Caki2 (cell line): ENCODE measurements around the gene EIF3F. TPM values are rescaled to one million over a fixed set of nuclear protein-coding genes. Genes with fewer than 3 reads are reported as not detected.

Experiments used
- DNase-seq: peaks from one replicate; pipeline ENCODE4 v3.0.0-alpha.2; 2015; ENCODE audit warnings: low read depth
- in situ Hi-C: cut with HindIII; loops from 2 replicates; pipeline ENCODE4 v1.10.0; 2016; ENCODE audit warnings: low sequenced_read_pairs, low pct_unique_long_range_greater_than_20kb, mixed read lengths
- total RNA-seq: library from RNA; depleted of rRNA; stranded (reverse); fragments of >200 nt; shearing (Covaris generic); gene quantifications from 2 replicates; pipeline ENCODE4 v1.2.3, GENCODE V29; 2014; ENCODE audit warnings: low replicate concordance; rRNA removed

Gene EIF3F, protein sequence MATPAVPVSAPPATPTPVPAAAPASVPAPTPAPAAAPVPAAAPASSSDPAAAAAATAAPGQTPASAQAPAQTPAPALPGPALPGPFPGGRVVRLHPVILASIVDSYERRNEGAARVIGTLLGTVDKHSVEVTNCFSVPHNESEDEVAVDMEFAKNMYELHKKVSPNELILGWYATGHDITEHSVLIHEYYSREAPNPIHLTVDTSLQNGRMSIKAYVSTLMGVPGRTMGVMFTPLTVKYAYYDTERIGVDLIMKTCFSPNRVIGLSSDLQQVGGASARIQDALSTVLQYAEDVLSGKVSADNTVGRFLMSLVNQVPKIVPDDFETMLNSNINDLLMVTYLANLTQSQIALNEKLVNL
- 362 and 393 TPM in 2 replicates for total RNA-seq

DNA sequence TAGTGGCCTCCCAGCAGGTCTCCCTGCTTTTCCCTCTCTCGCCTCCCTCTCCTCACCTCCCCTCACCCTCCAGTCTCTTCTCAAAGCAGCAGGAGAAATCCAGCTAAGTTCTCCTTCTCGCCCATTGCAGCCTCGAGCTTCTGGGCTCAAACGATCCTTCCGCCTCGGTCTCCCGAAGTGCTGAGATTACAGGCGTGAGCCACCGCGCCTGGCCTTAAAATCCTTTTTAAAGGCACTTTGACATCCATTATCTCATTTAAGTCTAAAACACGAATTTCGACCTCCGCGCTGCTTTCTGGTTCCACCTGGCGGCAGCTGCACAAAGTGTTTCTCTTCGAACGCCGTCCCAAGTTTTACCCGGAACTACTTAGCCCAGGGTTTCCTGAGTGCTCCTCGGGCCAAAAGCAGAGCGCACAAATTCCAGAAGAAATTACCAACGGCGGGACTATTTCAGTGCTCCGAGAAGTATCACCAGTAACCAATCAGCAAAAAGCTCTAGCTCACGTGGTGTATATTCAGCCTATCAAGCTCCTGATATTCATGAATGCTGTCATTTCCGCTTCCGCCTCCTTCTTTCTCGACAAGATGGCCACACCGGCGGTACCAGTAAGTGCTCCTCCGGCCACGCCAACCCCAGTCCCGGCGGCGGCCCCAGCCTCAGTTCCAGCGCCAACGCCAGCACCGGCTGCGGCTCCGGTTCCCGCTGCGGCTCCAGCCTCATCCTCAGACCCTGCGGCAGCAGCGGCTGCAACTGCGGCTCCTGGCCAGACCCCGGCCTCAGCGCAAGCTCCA lies at the start of gene EIF3F:
Gene EIF3F (plus strand): TSS at position 570 of the 792 bp plus-strand sequence. CDS start 16 bp downstream, at position 586.
- DNase-seq: peak; percentile 96
- in situ Hi-C loops: no loop called here

DNA sequence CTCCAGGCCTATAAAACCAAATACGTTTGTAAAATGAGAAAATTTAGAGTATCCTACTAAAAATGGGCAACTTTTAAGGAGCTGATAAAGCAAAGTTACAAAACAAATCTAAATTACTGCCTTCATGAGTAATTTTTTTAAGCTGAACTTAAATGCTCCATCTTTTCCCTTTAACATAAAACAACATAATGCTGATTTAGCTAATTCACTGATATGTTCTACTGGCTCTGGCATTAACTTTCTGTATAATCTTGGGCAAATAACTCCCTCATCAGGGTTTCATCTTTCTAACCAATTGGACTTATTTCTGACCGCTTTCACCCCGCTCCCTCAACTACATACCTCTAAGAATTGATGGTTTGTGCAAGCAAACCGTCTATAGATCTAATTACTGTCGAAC lies 46.0 kb upstream of the EIF3F start:
- no peak for DNase-seq
- in situ Hi-C loops: no loop called here

DNA sequence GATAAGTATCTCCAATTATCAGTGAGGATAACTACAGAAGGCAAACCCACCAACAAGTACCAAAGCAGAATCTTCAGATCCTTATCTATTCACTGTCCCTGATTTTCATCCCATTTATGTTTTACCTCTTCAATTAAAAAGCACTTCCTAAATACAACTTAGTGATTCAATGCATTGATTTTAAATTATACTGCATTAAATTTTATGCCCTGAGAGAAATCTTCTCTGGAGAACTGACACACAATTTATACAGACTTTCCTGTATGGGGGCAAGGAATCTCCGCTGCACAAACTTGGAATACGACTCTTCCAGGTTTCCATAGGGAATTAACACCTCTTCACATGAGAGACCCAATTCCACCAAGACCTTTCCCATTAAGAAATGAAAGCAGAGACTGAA lies 45.5 kb upstream of the EIF3F start, which contains the start of gene OR10A3:
Gene OR10A3 (minus strand): TSS at position 101 of the 400 bp plus-strand sequence. CDS start 2,188 bp downstream, outside the sequence.
- no peak for DNase-seq
- in situ Hi-C loops: no loop called here

DNA sequence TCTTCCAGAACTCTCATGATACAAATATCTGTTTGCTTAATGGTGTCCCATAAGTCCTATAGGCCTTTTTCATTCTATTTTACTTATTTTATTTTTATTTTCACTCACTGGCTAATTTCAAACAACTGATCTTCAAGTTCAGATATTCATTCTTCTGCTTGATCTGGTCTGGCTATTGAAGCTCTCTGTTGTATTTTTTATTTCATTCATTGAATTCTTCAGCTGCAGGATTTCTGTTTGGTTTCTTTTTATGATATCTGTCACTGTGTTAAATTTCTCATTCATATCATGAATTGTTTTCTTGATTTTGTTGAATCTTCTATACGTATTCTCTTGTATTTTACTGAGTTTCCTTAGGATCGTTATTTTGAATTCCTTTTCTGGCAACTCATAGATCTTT lies 43.0 kb upstream of the EIF3F start:
- in situ Hi-C loops: no loop called here
- DNase-seq: no peak

DNA sequence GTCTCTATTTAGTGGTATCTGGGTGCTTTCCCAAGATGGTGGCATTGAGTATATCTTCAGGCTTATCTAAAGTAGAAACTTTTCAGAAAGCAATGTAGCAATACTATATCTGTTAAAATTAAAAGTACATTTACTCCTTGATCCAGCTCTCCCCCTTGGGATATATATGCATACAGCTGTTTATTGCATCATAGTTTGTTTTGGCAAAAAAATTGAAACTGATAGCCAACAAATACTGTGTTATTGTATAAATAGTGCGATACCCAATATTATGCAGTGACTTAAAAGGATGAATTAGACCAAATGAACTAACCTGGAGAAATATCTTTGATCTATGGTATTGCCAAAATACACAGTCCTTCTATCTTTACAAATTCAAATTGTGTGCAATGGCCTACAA lies 37.2 kb upstream of the EIF3F start:
- in situ Hi-C loops: no loop called here

DNA sequence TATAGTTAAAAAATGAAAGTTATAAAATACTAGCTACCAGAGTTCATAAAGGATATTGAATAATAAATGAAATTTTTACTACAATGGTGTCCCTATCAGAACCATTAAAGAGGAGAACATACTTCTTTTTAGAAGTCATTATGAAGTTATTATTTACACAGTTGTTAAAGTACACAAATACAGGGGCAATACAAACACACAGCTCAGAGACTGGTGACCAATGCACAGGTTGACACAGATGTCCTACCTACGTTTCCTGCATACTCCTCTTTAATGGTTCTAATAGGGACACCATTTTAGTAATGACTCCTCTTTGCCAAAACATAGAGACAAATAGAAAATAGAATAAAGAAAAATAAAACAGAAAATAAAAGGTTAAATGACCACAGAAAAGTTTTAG lies 31.9 kb upstream of the EIF3F start:
- no peak for DNase-seq
- in situ Hi-C loops: no loop called here

More for the DNA sequence above, 37.2 kb upstream of the EIF3F start:
- no peak for DNase-seq

DNA sequence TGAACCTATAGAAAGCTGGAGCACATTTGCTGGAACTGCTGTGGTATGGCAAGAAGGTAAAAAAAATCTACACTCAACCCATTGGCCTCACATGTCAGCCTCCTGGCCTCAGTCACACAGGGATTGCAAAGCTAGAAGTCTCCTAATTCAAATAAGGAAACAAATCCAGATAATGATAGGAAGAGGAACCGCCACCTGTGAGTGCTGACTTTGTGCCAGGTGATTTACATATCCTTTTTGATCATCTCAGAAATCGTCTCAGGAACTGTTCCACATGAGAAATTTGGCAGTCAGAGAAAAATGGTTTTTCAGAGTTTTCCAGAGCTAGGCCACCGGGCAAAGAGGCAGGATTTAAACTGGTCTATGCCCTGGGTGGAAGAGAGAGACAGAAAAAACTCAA lies 22.9 kb upstream of the EIF3F start:
- DNase-seq: no peak
- in situ Hi-C loops: no loop called here

DNA sequence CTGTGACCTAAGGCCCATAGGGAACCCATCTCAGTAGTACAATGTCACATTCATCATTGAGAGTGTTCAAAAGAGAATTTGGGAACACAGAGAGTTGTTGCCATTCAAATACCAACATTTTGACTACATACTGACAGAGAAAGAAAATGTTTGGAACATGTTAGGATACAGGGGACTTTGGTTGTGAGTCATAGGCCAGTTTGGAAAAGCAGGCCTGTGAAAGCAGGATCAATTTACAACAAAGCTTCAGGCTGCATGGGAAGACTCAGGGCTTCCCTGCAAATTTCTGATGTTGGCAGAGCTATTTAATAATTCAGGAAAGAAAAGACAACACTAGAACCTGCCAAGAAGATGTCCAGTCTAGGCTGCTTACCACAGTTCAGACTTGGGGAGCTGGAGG lies 22.3 kb upstream of the EIF3F start:
- DNase-seq: no peak
- in situ Hi-C loops: no loop called here

DNA sequence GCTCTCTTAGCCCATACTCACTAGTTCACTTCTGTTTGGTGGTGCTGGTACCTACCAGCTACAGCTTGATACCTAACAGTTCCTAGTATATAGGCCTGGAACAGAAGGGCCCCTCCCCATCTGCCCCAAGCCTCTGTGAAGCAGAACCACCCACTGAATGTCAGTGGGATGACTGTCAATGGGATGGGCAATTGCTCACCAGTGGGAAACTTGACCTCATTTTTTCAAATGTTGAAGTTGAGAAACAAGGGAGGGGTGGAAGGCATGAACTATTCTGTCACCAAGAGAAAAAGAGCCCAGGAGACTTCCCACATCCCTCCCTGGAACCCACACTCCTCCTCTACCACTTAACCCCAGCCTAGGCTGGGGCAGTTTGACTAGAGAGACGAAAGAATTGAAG lies 21.8 kb upstream of the EIF3F start, which contains the start of gene NLRP10:
Gene NLRP10 (minus strand): TSS at position 62 of the 400 bp plus-strand sequence. CDS start 1,952 bp downstream, outside the sequence.
- DNase-seq: no peak
- in situ Hi-C loops: no loop called here

DNA sequence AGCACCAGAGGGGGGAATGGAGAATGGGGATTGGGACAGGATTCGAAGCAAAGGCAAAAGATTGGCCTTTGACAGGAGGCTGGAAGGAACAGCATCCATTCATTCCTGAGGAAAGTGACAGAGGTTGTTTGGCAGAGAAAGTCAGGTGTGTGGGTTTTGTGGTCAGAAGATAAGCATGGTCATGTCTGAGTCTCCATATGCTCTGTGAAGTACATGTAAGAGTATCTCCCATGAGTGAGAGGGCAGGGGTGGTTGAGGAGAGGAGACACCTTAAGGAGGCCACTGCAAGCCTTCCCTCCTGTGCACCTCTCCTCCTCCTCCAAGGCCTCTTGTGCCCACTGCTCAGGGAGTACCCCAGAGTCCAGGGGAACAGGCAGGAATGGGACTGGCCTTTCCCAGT lies 20.0 kb upstream of the EIF3F start:
- in situ Hi-C loops: no loop called here
- DNase-seq: no peak

DNA sequence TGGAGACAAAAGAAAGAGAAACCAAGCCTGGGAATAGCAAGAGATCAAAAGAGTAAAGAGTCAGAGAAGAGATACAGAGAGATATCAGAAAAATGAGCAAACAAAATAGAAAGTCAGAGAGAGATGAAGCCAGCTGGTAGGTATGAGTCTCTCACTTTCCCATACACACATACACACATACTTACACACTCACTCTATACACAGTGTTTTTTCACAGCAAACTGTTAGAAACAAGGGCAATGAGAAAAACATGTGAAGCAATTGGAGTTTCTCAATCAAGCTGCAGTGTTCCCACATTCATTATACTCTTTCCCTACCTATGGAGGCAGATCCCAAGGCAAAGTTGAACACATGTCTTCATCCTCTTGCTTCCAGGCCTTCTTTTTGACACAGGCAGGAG lies 19.3 kb upstream of the EIF3F start:
- in situ Hi-C loops: no loop called here
- no peak for DNase-seq

DNA sequence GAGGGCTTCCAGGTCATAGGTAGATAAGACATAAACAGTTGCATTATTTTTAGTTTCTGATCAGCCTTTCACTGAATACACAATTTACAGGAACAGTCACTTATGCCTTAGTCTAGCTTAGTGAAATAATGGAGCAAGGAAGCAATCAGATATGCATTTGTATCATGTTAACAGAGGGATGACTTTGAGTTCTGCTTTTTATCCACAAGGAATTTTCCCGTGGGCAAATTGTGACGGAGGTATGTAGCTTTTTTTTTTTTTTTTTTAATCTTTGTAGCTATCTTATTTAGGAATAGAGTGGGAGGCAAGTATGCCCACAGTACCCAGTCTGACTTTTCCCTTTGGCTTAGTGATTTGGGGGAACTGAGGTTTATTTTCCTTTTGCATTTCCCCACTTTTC lies 18.5 kb upstream of the EIF3F start:
- no peak for DNase-seq
- in situ Hi-C loops: no loop called here

DNA sequence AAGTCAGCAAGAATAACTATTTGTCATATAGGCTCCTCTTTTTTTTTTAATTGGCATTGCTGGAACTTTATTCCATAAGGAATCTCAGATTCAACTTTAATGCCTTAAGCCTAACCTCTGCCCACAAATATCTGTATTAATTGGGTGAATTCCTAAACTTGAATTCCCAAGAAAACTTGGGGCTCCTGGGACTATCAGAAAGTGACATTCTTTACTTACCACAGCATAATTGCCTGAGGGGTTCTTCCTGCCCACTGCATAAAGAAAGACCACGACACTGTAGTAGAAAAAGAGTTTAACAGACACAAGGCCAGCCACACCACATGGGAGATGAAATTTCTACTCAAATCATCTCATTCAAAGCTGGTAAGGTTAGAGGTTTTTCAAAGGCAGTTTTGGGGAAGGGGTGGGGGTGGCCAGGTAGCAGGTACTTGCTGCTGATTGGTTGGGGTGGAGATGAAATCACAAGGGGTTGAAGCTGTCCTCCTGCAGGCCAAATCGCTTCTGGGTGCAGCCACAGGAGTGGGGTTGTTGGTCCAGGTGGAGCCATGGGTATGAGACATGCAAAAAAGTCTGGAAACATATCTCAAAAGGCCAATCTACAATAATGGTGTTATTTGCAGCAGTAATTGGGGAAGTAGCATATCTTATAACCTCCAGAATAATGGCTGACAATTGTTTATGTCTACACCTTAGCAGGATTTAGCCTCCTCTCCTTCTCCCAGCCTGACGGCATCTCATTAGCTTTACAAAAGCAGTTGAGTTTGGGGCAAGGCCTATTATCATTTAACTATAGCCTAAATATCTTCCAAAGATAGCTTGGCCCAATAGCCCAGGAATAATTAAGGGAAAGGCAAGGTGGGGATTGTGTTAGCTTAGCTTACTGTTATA lies 17.1 kb upstream of the EIF3F start:
- in situ Hi-C loops: no loop called here
- no peak for DNase-seq

DNA sequence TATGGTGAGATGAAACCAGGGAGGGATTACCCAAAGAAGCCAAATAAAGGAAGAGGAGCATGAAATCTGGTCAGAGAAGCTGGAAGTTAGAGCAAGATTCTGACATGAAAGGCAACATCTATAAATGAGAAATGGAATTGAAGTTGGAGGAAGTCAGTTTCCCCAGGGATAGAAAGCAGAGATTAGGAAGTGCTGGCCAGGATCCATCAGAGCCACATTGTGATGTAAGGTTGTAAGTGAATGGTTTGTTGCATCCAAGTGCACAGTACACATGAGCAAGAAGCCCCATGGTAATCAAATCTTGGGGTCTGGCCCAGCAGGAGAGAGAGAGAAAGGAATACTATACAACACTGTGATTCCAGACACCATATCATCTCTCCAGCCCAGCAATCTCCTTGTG lies 15.3 kb upstream of the EIF3F start:
- DNase-seq: no peak
- in situ Hi-C loops: no loop called here

DNA sequence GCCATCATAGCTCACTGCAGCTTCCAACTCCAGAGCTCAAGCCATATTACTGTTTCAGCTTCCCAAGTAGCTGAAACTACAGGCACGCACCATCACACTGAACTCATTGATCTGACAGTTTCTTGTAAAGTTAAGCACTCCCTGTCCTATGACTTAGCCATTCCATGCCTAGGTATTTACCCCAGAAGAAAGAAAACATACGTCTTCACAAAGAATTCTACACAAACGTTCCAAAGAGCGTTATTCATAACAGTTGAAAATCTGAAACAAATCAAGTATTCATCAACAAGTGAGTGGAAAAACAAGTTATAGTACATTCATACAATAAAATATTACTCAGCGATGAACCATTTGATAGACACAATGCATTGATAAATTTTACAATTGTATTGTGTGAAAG lies 14.1 kb upstream of the EIF3F start:
- in situ Hi-C loops: no loop called here
- DNase-seq: no peak

DNA sequence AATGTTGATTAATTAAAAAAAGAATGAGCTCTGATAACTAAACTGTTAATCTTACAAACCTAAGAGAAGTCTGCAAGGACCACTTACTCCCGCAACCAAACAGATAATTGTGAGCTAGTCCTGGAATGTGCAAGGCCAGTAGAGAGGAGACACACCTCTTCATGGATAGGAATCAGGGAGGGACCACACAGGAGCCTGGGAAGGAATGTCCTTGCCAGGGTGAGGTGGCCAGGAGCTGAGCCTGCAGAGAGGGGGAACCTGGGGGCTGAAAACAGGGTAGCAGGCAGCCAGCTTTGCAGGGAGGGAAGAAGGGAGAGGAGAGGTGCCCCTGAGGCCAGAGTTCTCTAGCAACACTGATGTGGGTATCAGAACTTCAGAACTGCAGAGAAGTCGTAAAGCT lies 12.5 kb upstream of the EIF3F start:
- in situ Hi-C loops: no loop called here
- DNase-seq: no peak

DNA sequence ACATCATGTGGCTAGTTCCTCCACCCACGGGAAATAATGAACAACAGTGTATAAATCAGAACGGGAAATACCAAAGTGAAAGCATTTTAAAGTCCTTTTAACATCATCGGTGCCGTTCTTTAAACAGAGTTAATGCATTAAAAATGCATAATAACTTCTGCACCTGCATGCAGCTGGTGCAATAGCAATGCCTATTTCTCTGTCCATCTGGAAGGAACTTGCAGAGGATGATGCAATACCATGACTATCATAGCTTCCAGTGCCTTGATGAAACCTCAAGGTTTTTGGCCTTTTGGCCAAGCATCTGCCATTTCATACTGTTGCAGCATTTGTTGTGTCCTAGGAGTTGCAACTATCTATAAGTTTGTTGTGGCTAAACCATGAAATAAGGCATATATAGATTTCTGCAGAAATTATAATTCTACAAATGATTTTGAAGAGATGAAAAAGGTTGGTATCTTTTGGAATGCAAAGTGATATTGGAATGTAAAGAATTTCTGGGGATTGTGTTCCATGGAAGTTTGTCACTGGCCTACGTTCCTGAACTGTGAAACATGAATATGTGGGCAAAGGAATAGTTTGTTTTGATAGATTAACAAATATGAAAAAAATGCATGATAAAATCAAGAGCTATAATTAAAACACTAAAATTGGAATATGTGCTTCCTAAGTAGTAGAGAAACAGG lies 9.8 kb upstream of the EIF3F start:
- no peak for DNase-seq
- in situ Hi-C loops: no loop called here

DNA sequence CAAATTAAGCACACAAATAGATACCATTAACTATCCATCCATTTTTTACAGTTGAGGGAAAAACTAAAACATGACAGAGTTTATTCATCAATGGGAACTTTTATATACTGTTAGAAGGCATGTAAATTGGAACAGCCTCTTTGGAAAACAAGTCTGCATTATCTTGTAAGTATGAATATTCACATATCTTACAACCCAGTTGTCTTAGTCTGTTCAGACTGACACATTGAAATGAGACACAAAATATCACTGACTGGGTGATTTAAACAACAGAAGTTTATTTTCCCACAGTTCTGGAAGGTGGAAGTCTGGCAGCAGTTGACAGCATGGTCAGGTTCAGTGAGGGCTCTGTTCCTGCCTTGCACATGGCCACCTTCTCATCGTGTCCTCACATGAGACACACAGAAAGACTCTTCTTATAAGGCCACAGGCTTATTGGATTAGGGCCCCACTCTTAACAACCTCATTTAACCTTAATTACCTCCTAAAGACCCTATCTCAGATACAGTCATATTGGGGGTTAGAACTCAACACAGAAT lies 5.4 kb upstream of the EIF3F start:
- in situ Hi-C loops: no loop called here

More for the DNA sequence above, 5.4 kb upstream of the EIF3F start:
- no peak for DNase-seq
